ENCODE measurements around the gene SPP2.

Gene SPP2

GRCh38 chr2:234038076-234038802, 12.3 kb upstream of the SPP2 start:
- no peak for DNase-seq (ENCODE audit: low read depth in 3 of 3)

GRCh38 chr2:234044157-234044556, 6.3 kb upstream of the SPP2 start:
- no peak for DNase-seq (ENCODE audit: low read depth in 3 of 3)

GRCh38 chr2:234046521-234046920, 4.0 kb upstream of the SPP2 start:
- no peak for DNase-seq (ENCODE audit: low read depth in 3 of 3)

- no peak for DNase-seq (ENCODE audit: low read depth in 3 of 3)
These were observed 3.1 kb upstream of the SPP2 start for GRCh38 chr2:234047361-234047760.

GRCh38 chr2:234048049-234048448, 2.5 kb upstream of the SPP2 start:
- DNase-seq (ENCODE audit: low read depth in 3 of 3): no peak

- DNase-seq (ENCODE audit: low read depth in 3 of 3): no peak
These were observed 1.0 kb downstream of the SPP2 start for GRCh38 chr2:234051374-234052070.

- no peak for DNase-seq (ENCODE audit: low read depth in 3 of 3)
These were observed 8.4 kb downstream of the SPP2 start for GRCh38 chr2:234058881-234059280.

GRCh38 chr2:234060236-234060635, 9.7 kb downstream of the SPP2 start:
- DNase-seq (ENCODE audit: low read depth in 3 of 3): no peak

GRCh38 chr2:234061624-234062257, 11.2 kb downstream of the SPP2 start:
- DNase-seq (ENCODE audit: low read depth in 3 of 3): no peak

GRCh38 chr2:234066587-234066986, 16.1 kb downstream of the SPP2 start:
- DNase-seq (ENCODE audit: low read depth in 3 of 3): no peak

- peak in 1 of 3 donors; percentile 2 for DNase-seq (ENCODE audit: low read depth in 3 of 3)
These were observed 21.2 kb downstream of the SPP2 start for GRCh38 chr2:234071664-234072063.

GRCh38 chr2:234072454-234072853, 22.0 kb downstream of the SPP2 start:
- no peak for DNase-seq (ENCODE audit: low read depth in 3 of 3)

- DNase-seq (ENCODE audit: low read depth in 3 of 3): no peak
These were observed 24.4 kb downstream of the SPP2 start for GRCh38 chr2:234074751-234075517.

- DNase-seq (ENCODE audit: low read depth in 3 of 3): no peak
These were observed 25.0 kb downstream of the SPP2 start for GRCh38 chr2:234075518-234075915.

- DNase-seq (ENCODE audit: low read depth in 3 of 3): no peak
These were observed 25.4 kb downstream of the SPP2 start for GRCh38 chr2:234075947-234076346.

- DNase-seq (ENCODE audit: low read depth in 3 of 3): no peak
These were observed 25.9 kb downstream of the SPP2 start for GRCh38 chr2:234076451-234076850.

GRCh38 chr2:234078129-234078528, 27.6 kb downstream of the SPP2 start:
- DNase-seq (ENCODE audit: low read depth in 3 of 3): no peak

- no peak for DNase-seq (ENCODE audit: low read depth in 3 of 3)
These were observed 31.7 kb downstream of the SPP2 start for GRCh38 chr2:234081970-234082822.

GRCh38 chr2:234083572-234084348, 33.3 kb downstream of the SPP2 start:
- DNase-seq (ENCODE audit: low read depth in 3 of 3): no peak

GRCh38 chr2:234091432-234091879, 41.0 kb downstream of the SPP2 start:
- DNase-seq (ENCODE audit: low read depth in 3 of 3): no peak
